ENCODE results near the gene TBC1D2B.

The TBC1D2B gene

DNA sequence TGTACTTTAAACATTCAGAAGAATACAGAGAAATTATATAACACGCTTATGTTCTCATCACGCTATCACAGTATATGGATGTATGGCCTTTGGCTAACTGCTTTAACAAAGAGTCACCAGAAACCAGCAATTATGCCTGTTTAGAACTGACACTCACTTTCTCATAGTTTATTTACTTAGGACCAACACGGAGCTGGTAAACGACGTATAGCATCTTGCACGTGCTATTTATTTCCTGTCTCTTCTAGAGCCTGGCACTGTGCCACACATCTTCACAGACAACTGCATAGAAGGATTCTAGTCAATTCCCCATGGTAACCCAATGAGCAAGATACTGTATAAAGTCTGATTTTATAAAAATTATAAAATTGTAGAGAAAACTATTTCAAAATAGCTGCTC is 43.6 kb downstream of the TBC1D2B start:
- no peak for DNase-seq (ENCODE audit: low spot score)

DNA sequence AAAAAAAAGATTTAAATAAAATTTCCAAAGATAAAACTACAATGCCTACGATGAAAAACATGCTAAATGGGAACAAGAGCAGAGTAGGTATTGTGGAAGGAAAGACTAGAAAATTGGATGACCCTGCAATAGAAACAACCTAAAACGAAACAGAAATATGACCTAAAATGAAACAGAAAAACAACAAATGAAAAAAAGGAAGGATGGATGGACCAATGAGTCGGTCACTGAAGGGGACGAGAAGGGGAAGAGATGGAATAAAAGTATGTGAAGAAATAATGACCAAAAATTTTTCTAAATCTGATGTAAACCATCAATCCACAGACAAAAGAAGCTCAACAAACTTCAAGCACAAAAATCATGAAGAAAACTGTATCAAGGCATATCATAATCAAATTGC is 44.8 kb downstream of the TBC1D2B start:
- DNase-seq (ENCODE audit: low spot score), result no peak

- no peak for DNase-seq (ENCODE audit: low spot score)
Measured at GRCh38 chr15:78024883-78025282, 52.6 kb downstream of the TBC1D2B start.

- DNase-seq (ENCODE audit: low spot score), result no peak
Measured at GRCh38 chr15:78024519-78024870, 53.0 kb downstream of the TBC1D2B start.

DNA sequence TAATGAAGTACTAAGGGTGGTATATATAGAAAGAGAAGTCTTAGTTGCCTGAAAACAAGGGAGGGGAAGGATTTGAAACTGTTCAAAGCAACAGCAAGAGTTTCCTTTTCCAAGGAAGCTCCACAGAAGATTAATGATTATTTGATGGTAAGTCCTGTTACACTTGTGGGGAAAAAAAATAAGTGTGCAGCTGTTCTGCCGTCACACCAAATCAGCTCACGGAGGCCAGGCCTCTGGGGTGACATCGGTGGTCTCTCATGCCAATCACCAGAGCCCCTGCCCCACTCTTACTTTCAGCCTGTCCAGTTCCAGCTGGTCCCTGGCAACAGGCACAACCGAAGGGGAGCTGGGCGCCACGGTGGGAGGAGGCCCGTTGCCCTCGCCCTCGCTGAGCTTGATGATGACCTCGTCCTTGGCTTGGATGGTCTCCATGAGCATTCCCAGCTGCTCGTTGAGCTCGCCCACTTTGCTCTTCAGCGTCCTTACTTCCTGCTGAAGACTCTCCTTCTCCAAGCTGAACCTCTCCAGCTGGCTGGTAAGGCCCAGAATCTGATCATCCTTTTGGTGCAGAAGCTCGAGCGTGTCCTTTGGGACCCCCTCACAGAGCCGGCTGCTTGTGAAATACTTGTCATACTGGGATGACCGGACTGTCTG is 53.5 kb downstream of the TBC1D2B start:
- peak; percentile 45 for DNase-seq (ENCODE audit: low spot score)

GRCh38 chr15:78023081-78023665 is 54.3 kb downstream of the TBC1D2B start:
- DNase-seq (ENCODE audit: low spot score), result no peak

DNA sequence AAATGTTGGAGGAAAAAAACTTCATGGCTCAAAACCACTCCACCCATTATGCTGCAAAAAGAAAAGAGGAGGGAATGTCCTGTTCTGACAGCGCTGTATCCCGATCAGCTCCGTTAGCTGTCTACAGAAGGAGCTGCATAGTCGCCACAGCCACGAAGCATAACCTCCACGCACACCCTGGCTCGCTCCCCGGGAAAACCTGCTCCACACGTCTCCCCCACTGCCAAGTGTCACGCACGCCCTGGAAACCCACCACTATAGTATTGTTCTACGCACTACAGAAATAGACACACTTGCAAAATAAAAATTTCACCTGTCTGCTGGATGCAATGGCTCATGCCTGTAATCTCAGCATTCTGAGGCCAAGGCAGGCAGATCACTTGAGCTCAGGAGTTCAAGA is 55.8 kb downstream of the TBC1D2B start:
- no peak for DNase-seq (ENCODE audit: low spot score)

GRCh38 chr15:78020007-78020406 is 57.5 kb downstream of the TBC1D2B start:
- no peak for DNase-seq (ENCODE audit: low spot score)

DNA sequence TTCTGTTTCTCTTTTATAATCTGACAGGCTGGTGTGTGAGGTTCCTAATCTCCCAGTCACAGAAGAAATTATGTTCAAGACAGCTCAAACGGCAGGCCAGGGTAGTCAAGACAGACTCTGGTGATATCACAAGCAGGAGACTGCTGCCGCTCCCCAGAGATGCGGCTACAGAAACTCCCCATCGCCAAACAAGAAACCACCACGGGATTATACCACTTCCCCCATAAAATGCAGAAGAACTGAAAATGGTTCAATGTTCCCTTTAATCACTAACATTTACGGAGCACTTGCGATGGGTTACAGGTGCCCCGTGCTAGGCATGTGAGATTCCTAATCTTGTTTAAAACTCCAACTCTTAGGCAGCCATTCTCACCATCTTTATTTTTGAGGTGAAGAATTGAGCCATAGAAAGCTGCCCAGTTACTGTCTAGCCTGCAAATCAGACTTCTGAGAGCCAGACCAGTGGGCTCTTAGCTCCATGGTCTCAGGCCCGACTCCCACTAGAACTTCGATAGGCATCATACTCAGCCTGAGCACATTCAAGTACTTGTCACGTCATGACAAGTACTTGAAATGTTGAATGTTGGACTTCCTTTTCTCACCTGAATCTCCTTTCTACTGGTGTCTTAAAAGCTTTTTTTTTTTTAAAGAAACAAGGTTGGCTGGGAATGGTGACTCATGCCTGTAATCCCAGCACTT is 58.4 kb downstream of the TBC1D2B start:
- no peak for DNase-seq (ENCODE audit: low spot score)

GRCh38 chr15:78018445-78018844 is 59.1 kb downstream of the TBC1D2B start:
- no peak for DNase-seq (ENCODE audit: low spot score)

GRCh38 chr15:78016860-78017259 is 60.7 kb downstream of the TBC1D2B start:
- DNase-seq (ENCODE audit: low spot score), result no peak

DNA sequence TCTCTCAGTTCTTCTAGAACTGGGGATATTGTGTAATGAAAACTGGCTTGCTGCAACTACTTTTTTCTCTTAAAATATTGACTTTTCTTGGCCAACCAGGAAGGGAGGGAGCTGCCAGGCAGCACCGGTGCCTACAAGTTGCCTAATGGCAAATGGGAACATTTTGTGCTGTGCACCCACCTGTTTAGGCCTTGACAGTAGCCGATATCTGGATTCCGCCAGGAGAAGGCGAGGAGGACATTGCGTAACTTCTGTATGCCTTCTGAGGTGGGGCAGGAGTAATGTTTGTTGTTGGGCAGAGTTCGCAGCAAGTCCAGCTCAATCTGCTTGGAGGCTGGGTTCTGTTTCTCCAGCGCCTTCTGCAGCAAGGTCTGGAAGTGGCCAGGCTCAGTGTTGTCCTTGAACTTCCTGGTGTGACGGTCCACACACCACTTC is 64.9 kb downstream of the TBC1D2B start:
- DNase-seq (ENCODE audit: low spot score), result no peak

- no peak for DNase-seq (ENCODE audit: low spot score)
Measured at GRCh38 chr15:78010067-78010466, 67.4 kb downstream of the TBC1D2B start.

DNA sequence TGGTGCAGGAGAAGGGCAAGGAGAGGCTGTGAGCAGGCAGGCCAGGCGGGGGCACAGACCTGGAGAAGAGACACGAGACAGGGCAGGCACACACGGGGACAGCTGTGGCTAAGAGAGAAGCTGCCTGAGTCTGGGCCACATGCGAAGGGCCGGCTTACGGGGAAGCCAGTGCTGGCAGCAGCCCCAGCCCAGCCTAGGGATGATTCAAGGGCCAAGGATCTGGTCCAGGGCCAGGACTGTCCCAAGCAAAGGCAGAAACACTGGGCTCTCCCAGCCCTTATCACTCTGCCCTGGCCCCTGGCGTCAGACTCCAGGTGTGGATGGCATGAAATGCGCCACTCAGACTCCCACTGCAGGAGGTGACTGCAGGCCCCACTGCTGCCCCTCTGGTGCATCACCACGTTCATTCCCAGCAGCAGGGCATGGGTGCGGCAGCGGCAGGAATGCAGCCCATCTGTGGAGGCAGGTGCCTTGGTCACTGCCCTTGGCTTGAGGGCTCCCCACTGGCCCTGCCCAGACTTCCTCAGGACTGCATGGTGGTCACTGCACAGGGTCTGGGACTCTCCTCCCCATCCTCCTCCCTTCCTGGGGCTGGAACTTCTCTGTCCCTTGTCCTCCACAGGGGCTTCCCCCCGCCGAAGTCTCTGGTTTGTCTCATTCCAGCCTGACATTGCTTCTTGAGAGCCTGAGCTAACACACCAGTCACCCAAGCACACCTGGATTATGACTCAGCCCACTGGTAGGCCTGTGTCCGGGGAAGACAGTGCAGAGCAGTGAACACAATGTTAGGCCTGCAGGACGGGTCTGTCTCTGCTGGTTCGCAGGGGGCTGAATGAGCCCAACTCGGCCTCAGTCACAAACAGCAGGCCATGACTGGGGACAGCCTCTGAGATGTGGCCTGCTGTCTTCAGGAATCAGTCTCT is 69.3 kb downstream of the TBC1D2B start:
- DNase-seq (ENCODE audit: low spot score), result peak; percentile 91

DNA sequence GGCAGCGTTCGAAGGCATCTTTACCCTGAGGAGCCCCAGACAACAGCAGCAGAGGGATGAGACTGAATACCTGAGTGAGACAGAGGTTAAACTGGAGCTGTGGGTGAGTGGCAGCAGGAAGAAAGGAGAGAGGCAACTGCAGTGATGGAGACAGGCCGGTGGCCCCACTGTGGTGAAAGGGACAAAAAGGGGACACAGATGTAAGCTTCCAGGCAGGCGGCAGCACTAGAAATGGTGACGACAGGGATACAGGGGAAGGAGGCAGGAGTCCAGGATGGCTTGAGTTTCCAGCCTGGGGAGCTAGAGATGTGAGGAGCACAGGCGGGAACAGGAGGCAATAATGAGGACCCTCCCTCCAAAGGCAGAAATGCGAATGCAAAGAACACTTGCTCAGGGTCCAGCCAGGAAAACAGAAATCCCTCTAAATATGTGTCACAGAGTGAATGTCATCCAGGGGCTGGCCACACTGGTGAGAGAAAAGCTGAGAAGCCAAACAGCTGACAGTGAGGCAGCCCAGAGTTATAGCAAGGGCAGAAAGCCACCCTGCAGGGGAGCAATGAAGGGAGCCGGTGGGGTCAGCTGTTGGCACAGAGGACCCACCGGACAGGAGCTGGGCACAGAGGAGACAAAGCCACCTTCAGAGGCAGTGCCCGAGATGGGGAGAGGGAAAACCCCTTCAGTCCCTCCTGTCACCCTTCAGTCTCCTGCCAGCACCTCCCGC is 70.1 kb downstream of the TBC1D2B start:
- no peak for DNase-seq (ENCODE audit: low spot score)

- no peak for DNase-seq (ENCODE audit: low spot score)
Measured at GRCh38 chr15:78006567-78007205, 70.8 kb downstream of the TBC1D2B start.

- DNase-seq (ENCODE audit: low spot score), result peak; percentile 89
Measured at GRCh38 chr15:78004919-78005634, 72.4 kb downstream of the TBC1D2B start.

DNA sequence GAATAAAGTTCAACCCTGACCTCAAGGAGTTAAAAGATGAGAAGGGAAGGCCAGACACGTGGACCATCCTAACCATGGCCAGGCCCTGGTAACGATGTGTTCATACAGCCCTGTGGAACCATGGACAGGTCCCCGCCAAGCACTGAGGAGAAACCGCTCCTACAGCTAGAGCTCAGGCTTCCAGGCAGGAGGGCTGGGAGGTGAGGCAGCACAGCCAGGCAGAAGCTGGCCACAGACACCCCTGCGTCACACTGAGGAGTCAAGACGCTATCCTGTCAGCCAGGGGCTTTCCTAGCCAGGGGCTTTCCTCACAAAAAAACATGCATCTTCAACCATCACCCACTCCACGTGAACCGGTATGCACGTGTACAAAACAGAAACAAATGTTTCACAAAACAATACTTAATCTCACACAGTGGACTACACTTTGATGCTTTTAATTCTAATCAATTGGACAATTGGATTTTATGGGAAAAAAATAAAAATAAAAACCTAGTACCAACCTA is 73.2 kb downstream of the TBC1D2B start:
- no peak for DNase-seq (ENCODE audit: low spot score)

DNA sequence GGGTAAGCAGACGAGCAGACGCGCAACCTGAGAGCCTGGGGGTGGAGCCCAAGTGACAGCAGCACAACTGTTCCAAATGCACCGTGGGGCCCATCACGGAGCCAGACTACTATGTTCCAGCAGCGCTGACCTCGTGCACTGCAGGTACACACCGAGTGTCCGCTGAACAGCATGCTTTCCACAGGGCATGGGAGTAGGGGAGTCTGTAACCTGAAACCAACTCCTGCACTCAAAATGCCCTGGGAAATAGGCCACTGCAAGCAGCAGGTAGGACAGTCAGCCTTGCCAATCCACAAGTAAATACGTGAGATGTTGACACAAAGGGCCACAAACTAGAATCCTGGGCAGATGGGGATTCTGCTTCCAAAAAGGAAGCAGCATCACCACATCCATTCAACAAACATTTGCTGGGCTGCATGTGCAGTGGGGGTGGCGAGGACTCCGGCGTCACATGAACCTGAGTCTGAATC is 73.9 kb downstream of the TBC1D2B start:
- no peak for DNase-seq (ENCODE audit: low spot score)

- DNase-seq (ENCODE audit: low spot score), result no peak
Measured at GRCh38 chr15:78002996-78003395, 74.5 kb downstream of the TBC1D2B start.
